K562 (cell line): ENCODE data around the gene FHL5. TPM values are rescaled to one million over a fixed set of nuclear protein-coding genes. Genes with fewer than 3 reads are reported as not detected.

Experiments used
- DDX20 ChIP-seq: fragments of 450-650 bp; IDR thresholded peaks from 2 replicates; pipeline ENCODE4 v1.6.1; 2016; ENCODE audit warnings: missing genetic modification characterization, low read depth, mild to moderate bottlenecking, missing compliant biosample characterization, moderate library complexity
- FOXK2 ChIP-seq, 2 experiments: fragments of 450-650 bp; IDR thresholded peaks in 1 of 2; conservative IDR thresholded peaks in 1 of 2; 2 replicates each; pipeline ENCODE4 v1.6.1; 2016; ENCODE audit warnings: low read depth in 2 of 2, mild to moderate bottlenecking in 1 of 2
- GTF3C2 ChIP-seq: IDR thresholded peaks from 3 replicates; pipeline ENCODE4 v1.6.1; 2011; ENCODE audit warnings: borderline replicate concordance, mild to moderate bottlenecking, moderate library complexity; ENCODE audit not compliant: insufficient read length; ENCODE audit errors: extremely low read depth
- HNRNPK ChIP-seq: fragments of 200-400 bp; formaldehyde crosslinking; IDR thresholded peaks from one replicate; pipeline ENCODE4 v1.6.1; 2018; ENCODE audit warnings: mild to moderate bottlenecking, low read depth, low read length; ENCODE audit not compliant: poor library complexity, severe bottlenecking
- HNRNPLL ChIP-seq: fragments of 200-400 bp; formaldehyde crosslinking; IDR thresholded peaks from 2 replicates; pipeline ENCODE4 v1.6.1; 2017; ENCODE audit warnings: low read length, low read depth, mild to moderate bottlenecking; ENCODE audit not compliant: poor library complexity, severe bottlenecking
- MAFF ChIP-seq: IDR thresholded peaks from 2 replicates; pipeline ENCODE4 v1.6.1; 2012; ENCODE audit warnings: low read length, improper control_type of control experiment
- PYGO2 ChIP-seq: fragments of 450-650 bp; IDR thresholded peaks from 2 replicates; pipeline ENCODE4 v1.6.1; 2016; ENCODE audit warnings: mild to moderate bottlenecking, missing genetic modification characterization, moderate library complexity, missing compliant biosample characterization
- SOX6 ChIP-seq: fragments of 450-650 bp; IDR thresholded peaks from 2 replicates; pipeline ENCODE4 v1.6.1; 2014; ENCODE audit warnings: mild to moderate bottlenecking
- TOE1 ChIP-seq, 2 experiments: fragments of 450-650 bp in 1 of 2; sonication (generic) in 1 of 2; formaldehyde crosslinking in 1 of 2; IDR thresholded peaks; 2 replicates each; pipeline versions ENCODE4 v1.7.1 to v1.8.0; 2016 to 2022; ENCODE audit warnings: borderline replicate concordance in 2 of 2, mild to moderate bottlenecking in 2 of 2, antibody characterized with exemption in 1 of 2, inconsistent platforms in 1 of 2, low read depth in 1 of 2, missing genetic modification reagents in 1 of 2, moderate library complexity in 1 of 2
- TSC22D4 ChIP-seq: fragments of 450-650 bp; IDR thresholded peaks from 2 replicates; pipeline ENCODE4 v1.6.1; 2016; ENCODE audit warnings: missing genetic modification characterization, missing biosample characterization, control low read depth
- YBX1 ChIP-seq: fragments of 450-650 bp; IDR thresholded peaks from 2 replicates; pipeline ENCODE4 v1.7.1; 2016; ENCODE audit warnings: mild to moderate bottlenecking
- ZBTB9 ChIP-seq: fragments of 450-650 bp; formaldehyde crosslinking; IDR thresholded peaks from 2 replicates; pipeline ENCODE4 v1.4.0; 2020; ENCODE audit warnings: mild to moderate bottlenecking, moderate library complexity
- ZC3H8 ChIP-seq: fragments of 450-650 bp; IDR thresholded peaks from 2 replicates; pipeline ENCODE4 v1.6.1; 2017
- ZHX1 ChIP-seq: fragments of 150-350 bp; conservative IDR thresholded peaks from 2 replicates; pipeline ENCODE4 v1.6.1; 2014; ENCODE audit warnings: low read length
- ZNF134 ChIP-seq: fragments of 250-450 bp; sonication (Bioruptor Pico); conservative IDR thresholded peaks from 2 replicates; pipeline ENCODE4 v1.4.0; 2020
- ZNF398 ChIP-seq: fragments of 250-450 bp; sonication (Bioruptor Pico); IDR thresholded peaks from 2 replicates; pipeline ENCODE4 v1.8.0; 2021; ENCODE audit warnings: moderate library complexity, mild to moderate bottlenecking, inconsistent platforms
- ZNF766 ChIP-seq: fragments of 200-800 bp; sonication (Bioruptor generic); conservative IDR thresholded peaks from 2 replicates; pipeline ENCODE4 v1.6.1; 2016; ENCODE audit warnings: missing genetic modification characterization, missing compliant biosample characterization
- polyA plus RNA-seq, 8 experiments: library from polyadenylated mRNA; depleted of rRNA in 4 of 8; stranded (reverse) in 5 of 8; unstranded in 3 of 8; fragments of >200 nt; fragmentation: Nextera tagmentation in 2 of 8; fragmentation: Illumina TruSeq in 1 of 8; extraction: Ambion mirVana in 2 of 8; extraction: Trizol in 1 of 8; gene quantifications; 2 replicates each; pipeline versions ENCODE4 v1.2.1 to v1.2.3, GENCODE V29; 2011 to 2014; ENCODE audit warnings: inconsistent platforms in 1 of 8, missing spikeins in 1 of 8
- total RNA-seq, 7 experiments: library from RNA; depleted of rRNA in 6 of 7; stranded (reverse); fragments of >200 nt in 6 of 7; fragmentation: Illumina TruSeq in 2 of 7; extraction: Trizol in 2 of 7; gene quantifications; 2 replicates each; pipeline versions ENCODE4 v1.2.1 to v1.2.3, GENCODE V29; 2011 to 2021; ENCODE audit warnings: low replicate concordance in 1 of 7

FHL5 gene
- total and polyA plus RNA-seq, 9 of the 15 experiments (the other 6 are each of a cell fraction or from before 2014, with no cell fraction given), result not detected

- TF ChIP-seq ZHX1, result no peak
- TF ChIP-seq PYGO2, result peak; percentile 73; the same call in 1 of the 2 replicates
- 0 out of 2 replicates have a peak, but pooled peaks have one; percentile 68 for TF ChIP-seq ZNF398 (CRISPR knock-in tag)
- TF ChIP-seq HNRNPLL, result no peak
- no peak for TF ChIP-seq HNRNPK
- no peak for TF ChIP-seq YBX1
- peak; percentile 81 for TF ChIP-seq DDX20 (tag)
- TF ChIP-seq TOE1 (IDR thresholded peaks at IDR 0.05; ENCODE audit: borderline replicate concordance), result no peak
- TF ChIP-seq TOE1 (CRISPR knock-in tag; IDR thresholded peaks at IDR 0.05; ENCODE audit: borderline replicate concordance, low read depth), result no peak
- peak; percentile 59; the same call in 1 of the 2 replicates for TF ChIP-seq ZNF134 (CRISPR knock-in tag)
- TF ChIP-seq GTF3C2, result no peak
- TF ChIP-seq ZC3H8, result no peak
- peak; percentile 85; the same call in 1 of the 2 replicates for TF ChIP-seq ZBTB9
- TF ChIP-seq TSC22D4 (tag), result no peak
- TF ChIP-seq ZNF766 (CRISPR knock-in tag), result no peak
- no peak for TF ChIP-seq FOXK2 (conservative IDR thresholded peaks at IDR 0.05 in 1 of 2, IDR thresholded peaks at IDR 0.05 in 1 of 2; ENCODE audit: low read depth in 2 of 2)
- no peak for TF ChIP-seq SOX6
- TF ChIP-seq MAFF, result no peak
Measured at GRCh38 chr6:96520171-96521115, 42.5 kb upstream of the FHL5 start (continued).
